Fibroblast of villous mesenchyme (primary cell): ENCODE data around the gene ABHD6. TPM values are rescaled to one million over a fixed set of nuclear protein-coding genes. Genes with fewer than 3 reads are reported as not detected.

ENCODE experiments used
- DNase-seq: peaks from one replicate; pipeline ENCODE4 v3.0.0-alpha.2; 2010; ENCODE audit warnings: low read depth
- H3K4me3 ChIP-seq: 2 replicates; pipeline ENCODE4 v1.5.1; 2011; ENCODE audit warnings: low read depth, mild to moderate bottlenecking, low read length
- CTCF ChIP-seq: IDR thresholded peaks from 2 replicates; pipeline ENCODE4 v1.5.1; 2012; ENCODE audit warnings: low read depth, mild to moderate bottlenecking, low read length; ENCODE audit not compliant: insufficient read depth
- total RNA-seq: library from RNA; depleted of rRNA; stranded (reverse); fragments of >200 nt; gene quantifications from 2 replicates; pipeline ENCODE4 v1.2.3, GENCODE V29; 2012

ABHD6 gene
- total RNA-seq, result 7.1 and 9.9 TPM in 2 replicates

- DNase-seq, result peak; percentile 69
- H3K4me3 ChIP-seq, result peak within 1 kb of the TSS; percentile 89
- TF ChIP-seq CTCF, result no peak
These were observed at the start of gene ABHD6 for GRCh38 chr3:58237238-58237940. Gene ABHD6 (plus strand): TSS chr3:58237792. CDS start chr3:58256587, 18,795 bp downstream.

GRCh38 chr3:58188173-58188564 is 49.4 kb upstream of the ABHD6 start:
- H3K4me3 ChIP-seq, result no peak overlapping the region
- DNase-seq, result no peak
- no peak for TF ChIP-seq CTCF

- H3K4me3 ChIP-seq, result no peak overlapping the region
- TF ChIP-seq CTCF, result no peak
- no peak for DNase-seq
These were observed 48.6 kb upstream of the ABHD6 start for GRCh38 chr3:58188921-58189451.

GRCh38 chr3:58189691-58190090 is 47.9 kb upstream of the ABHD6 start:
- no peak for TF ChIP-seq CTCF
- H3K4me3 ChIP-seq, result no peak overlapping the region
- DNase-seq, result no peak

GRCh38 chr3:58190291-58190690 is 47.3 kb upstream of the ABHD6 start:
- no peak overlapping the region for H3K4me3 ChIP-seq
- no peak for TF ChIP-seq CTCF
- DNase-seq, result no peak

GRCh38 chr3:58190882-58191281 is 46.7 kb upstream of the ABHD6 start:
- no peak for TF ChIP-seq CTCF
- no peak overlapping the region for H3K4me3 ChIP-seq
- DNase-seq, result no peak

- H3K4me3 ChIP-seq, result no peak overlapping the region
- DNase-seq, result no peak
- TF ChIP-seq CTCF, result no peak
These were observed 46.1 kb upstream of the ABHD6 start for GRCh38 chr3:58191361-58191991.
